ENCODE results near the gene S100A2. TPM values are rescaled to one million over a fixed set of nuclear protein-coding genes. Genes with fewer than 3 reads are reported as not detected.

Gene S100A2
- total RNA-seq, 2 donors from 2014 or later: 1.0 to 2.4 TPM

DNA sequence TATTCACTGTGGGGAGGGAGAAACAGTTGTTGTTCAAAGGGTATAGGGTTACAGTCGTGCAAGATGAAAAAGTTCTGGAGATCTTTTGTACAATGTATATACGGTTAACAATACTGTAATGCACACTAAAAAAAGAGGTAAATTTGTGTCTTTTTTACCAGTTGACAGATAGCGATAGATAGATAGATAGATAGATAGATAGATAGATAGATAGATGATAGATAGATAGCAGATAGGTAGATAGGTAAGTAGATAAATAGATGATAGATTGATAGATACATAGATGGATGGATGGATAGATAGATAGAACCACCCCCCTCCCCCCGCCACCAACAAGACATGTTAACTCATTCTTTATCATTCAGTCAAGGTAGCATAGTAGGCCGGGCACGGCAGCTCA is 37.1 kb upstream of the S100A2 start:
- Histone ChIP-seq H3K4me1 (no peaks in the 10 kb centered on the region), H3K4me3 (no peak overlapping the region), H3K27ac (no peak overlapping the region), H3K36me3 (no peaks in the 10 kb centered on the region), H3K27me3 (no peaks in the 10 kb centered on the region), H3K9me3 (no peaks in the 10 kb centered on the region), H3K9ac (ENCODE audit: low read depth in 2 of 2, low read length in 2 of 2) (no peak overlapping the region)
- no peak for DNase-seq
- intact Hi-C loops (cut with DNase I): no loop called here
- TF ChIP-seq, protein P1, sequence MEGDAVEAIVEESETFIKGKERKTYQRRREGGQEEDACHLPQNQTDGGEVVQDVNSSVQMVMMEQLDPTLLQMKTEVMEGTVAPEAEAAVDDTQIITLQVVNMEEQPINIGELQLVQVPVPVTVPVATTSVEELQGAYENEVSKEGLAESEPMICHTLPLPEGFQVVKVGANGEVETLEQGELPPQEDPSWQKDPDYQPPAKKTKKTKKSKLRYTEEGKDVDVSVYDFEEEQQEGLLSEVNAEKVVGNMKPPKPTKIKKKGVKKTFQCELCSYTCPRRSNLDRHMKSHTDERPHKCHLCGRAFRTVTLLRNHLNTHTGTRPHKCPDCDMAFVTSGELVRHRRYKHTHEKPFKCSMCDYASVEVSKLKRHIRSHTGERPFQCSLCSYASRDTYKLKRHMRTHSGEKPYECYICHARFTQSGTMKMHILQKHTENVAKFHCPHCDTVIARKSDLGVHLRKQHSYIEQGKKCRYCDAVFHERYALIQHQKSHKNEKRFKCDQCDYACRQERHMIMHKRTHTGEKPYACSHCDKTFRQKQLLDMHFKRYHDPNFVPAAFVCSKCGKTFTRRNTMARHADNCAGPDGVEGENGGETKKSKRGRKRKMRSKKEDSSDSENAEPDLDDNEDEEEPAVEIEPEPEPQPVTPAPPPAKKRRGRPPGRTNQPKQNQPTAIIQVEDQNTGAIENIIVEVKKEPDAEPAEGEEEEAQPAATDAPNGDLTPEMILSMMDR (IDR thresholded peaks at IDR 0.05): no peak

DNA sequence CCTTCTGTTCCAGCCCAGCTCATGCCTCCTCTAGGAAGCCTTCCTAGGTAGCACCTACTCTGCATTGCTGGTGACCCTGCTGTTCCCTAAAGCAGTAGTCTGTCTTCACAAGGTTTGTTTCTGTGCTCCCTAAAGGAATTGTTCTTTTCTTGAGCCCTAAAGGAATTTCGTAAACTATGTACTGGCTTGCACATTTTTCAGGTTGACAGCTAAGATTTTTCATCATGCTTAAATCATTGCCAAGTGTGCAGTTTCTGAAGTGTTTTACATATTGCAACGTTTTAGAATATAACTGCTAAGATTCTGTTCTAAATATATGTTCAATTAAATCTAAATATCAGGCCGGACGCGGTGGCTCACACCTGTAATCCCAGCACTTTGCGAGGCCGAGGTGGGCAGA is 34.2 kb upstream of the S100A2 start:
- DNase-seq: no peak
- no peaks in the 10 kb centered on the region for H3K4me1 ChIP-seq
- H3K36me3 ChIP-seq: no peaks in the 10 kb centered on the region
- TF ChIP-seq, protein P1 (IDR thresholded peaks at IDR 0.05): no peak
- no peak overlapping the region for H3K27ac ChIP-seq
- H3K9ac ChIP-seq (ENCODE audit: low read depth in 2 of 2, low read length in 2 of 2): no peak overlapping the region
- no peaks in the 10 kb centered on the region for H3K9me3 ChIP-seq
- no peak overlapping the region for H3K4me3 ChIP-seq
- H3K27me3 ChIP-seq: no peaks in the 10 kb centered on the region
- intact Hi-C loops (cut with DNase I): no loop called here

DNA sequence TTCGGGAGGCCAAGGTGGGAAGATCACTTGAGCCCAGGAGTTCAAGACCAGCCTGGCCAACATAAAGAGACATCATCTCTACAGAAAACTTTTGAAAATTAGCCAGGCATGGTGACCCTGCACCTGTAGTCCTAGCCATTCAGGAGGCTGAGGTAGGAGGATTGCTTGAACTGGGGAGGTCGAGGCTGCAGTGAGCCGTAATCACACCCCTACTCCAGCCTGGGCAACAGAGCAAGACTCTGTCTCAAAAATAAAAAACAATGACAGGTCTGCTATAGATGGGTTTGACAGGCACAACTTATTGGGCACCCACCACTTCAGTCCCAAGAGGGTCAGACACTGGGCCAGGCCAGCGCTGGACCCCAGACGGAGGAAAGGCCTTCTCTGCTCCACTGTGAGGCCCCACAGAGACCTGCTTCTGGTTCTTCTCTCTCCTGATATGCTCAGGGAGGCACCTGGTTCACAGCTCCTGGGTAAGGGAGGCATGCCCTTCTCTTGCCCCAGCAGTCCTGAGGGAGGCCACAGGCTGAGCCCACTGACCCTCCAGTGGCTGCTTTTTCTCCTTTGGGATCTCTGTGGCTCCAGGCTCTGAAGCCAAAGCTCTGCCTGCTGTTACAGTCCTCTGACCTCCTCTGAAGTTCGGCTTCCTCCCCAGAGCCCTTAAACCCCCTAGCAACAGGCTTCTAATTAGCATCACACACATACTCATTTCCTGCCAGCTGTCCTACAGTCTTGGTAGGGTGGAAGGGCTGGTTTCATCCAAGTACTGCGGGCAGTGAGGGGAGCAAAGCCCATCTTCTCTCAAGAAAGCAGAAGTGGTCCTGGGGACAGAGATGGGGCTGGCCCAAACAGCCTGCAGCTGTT is 32.9 kb upstream of the S100A2 start:
- intact Hi-C loops (cut with DNase I): no loop called here
- TF ChIP-seq, protein P1 (IDR thresholded peaks at IDR 0.05): no peak
- H3K27ac ChIP-seq: no peak overlapping the region
- no peaks in the 10 kb centered on the region for H3K27me3 ChIP-seq
- DNase-seq: no peak
- no peaks in the 10 kb centered on the region for H3K4me1 ChIP-seq
- no peak overlapping the region for H3K4me3 ChIP-seq
- H3K9ac ChIP-seq (ENCODE audit: low read depth in 2 of 2, low read length in 2 of 2): no peak overlapping the region
- no peaks in the 10 kb centered on the region for H3K9me3 ChIP-seq
- H3K36me3 ChIP-seq: no peaks in the 10 kb centered on the region

GRCh38 chr1:153597206-153597605 is 31.6 kb upstream of the S100A2 start:
- Histone ChIP-seq H3K27me3 (no peaks in the 10 kb centered on the region), H3K9ac (ENCODE audit: low read depth in 2 of 2, low read length in 2 of 2) (no peak overlapping the region), H3K4me1 (no peaks in the 10 kb centered on the region), H3K4me3 (no peak overlapping the region), H3K36me3 (no peaks in the 10 kb centered on the region), H3K9me3 (no peaks in the 10 kb centered on the region), H3K27ac (no peak overlapping the region)
- TF ChIP-seq, protein P1 (IDR thresholded peaks at IDR 0.05): no peak
- intact Hi-C loops (cut with DNase I): no loop called here
- DNase-seq: peak; percentile 28

DNA sequence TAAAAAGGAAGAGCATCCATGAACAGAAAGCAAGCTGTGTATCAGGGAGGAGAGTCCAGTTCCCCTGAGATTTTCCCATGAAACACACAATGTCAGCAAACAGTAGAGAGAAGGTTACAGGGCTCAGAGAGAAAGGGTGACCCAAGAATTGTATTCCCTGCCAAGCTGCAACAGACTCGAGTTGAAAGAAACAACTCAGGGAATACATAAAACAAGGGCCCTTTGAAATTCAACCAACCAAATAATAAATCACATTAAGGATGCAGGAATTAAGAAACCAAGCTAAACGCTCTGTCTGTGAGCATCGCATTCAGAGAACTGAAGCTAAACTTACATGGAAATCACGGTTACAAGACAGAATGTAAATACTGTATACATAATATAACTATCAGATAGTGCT is 27.1 kb upstream of the S100A2 start:
- intact Hi-C loops (cut with DNase I): no loop called here
- Histone ChIP-seq H3K27ac (no peak overlapping the region), H3K36me3 (no peaks in the 10 kb centered on the region)

More for the DNA sequence above, 27.1 kb upstream of the S100A2 start:
- H3K9me3 ChIP-seq: no peaks in the 10 kb centered on the region
- TF ChIP-seq, protein P1 (IDR thresholded peaks at IDR 0.05): no peak
- H3K27me3 ChIP-seq: no peaks in the 10 kb centered on the region
- no peaks in the 10 kb centered on the region for H3K4me1 ChIP-seq
- no peak overlapping the region for H3K9ac ChIP-seq (ENCODE audit: low read depth in 2 of 2, low read length in 2 of 2)
- no peak for DNase-seq
- H3K4me3 ChIP-seq: no peak overlapping the region
